Lung microvascular endothelial cell (primary cell): ENCODE data around the gene SRSF3. TPM values are rescaled to one million over a fixed set of nuclear protein-coding genes. Genes with fewer than 3 reads are reported as not detected.
A peak's percentile ranks its signal among the peaks of the same experiment; 100 is the strongest.
"Not testable (repeated sequence)": the region's sequence is repeated elsewhere in the genome, so short reads cannot be mapped to it uniquely, and the experiment has no call there.

Source experiments
- DNase-seq, 2 donors: peaks; one replicate each; pipeline versions ENCODE4 v3.0.0 to v3.0.0-alpha.2; 2010; ENCODE audit warnings: low read depth in 2 of 2
- total RNA-seq: library from RNA; depleted of rRNA; stranded (reverse); fragments of >200 nt; gene quantifications from 2 replicates; pipeline ENCODE4 v1.2.1, GENCODE V29; 2014

Gene SRSF3
- total RNA-seq, 1 donor from 2014 or later: 191 TPM

- no peak for DNase-seq
These were observed 10.2 kb downstream of the SRSF3 start for GRCh38 chr6:36604090-36605060.

- DNase-seq: no peak
These were observed 11.0 kb downstream of the SRSF3 start for GRCh38 chr6:36605143-36605542.

DNA sequence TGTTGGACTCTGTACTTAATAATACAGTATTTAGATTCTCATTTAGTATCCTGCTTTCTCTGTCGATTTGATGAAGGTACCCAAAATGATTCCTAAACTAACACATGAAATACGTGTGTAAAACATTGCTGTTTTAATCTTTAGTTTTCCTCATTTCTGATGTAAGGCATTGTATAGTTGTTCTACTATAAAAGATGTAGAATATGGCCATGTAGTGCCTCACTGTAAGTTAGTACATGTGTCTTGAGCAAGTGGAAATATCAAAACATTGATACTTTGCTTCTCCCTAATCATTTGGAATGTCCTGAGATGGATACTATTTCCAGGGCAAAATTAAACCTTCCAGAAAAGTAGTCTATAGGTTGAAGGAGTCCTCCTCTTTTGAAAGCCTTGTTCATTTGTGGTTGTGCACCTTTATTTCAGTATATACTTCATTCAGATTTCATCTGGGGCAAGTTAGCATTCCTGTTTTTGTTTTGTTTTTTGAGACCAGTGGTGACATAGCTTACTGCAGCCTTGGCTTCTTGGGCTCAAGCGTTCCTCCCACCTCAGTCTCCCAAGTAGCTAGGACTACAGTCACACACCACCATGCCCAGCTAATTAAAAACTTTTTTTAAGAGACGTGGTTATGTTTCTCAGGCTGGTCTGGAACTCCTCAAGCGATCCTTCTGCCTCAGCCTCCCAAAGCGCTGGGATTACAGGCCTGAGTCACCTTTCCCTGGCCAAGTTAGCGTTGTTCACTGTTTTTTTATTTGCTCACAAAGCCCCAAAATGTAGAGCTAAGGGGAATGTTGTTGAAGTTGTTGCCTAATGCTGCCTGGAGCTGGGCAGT is 11.6 kb downstream of the SRSF3 start:
- no peak for DNase-seq

DNA sequence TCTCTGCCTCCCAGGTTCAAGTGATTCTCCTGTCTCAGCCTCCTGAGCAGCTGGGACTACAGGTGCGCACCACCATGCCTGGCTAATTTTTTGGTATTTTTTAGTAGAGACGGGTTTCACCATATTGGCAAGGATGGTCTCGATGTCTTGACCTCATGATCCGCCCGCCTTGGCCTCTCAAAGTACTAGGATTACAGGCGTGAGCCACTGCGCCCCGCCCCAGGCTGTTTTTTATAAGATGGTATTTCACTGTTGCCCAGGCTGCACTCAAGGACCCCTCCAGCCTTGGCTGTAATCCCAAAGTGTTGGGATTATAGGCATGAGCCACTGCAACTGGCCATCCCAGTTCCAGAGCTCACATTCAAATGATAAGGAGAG is 13.1 kb downstream of the SRSF3 start:
- not testable (repeated sequence) for DNase-seq

GRCh38 chr6:36607683-36608386 is 13.7 kb downstream of the SRSF3 start:
- DNase-seq: no peak

DNA sequence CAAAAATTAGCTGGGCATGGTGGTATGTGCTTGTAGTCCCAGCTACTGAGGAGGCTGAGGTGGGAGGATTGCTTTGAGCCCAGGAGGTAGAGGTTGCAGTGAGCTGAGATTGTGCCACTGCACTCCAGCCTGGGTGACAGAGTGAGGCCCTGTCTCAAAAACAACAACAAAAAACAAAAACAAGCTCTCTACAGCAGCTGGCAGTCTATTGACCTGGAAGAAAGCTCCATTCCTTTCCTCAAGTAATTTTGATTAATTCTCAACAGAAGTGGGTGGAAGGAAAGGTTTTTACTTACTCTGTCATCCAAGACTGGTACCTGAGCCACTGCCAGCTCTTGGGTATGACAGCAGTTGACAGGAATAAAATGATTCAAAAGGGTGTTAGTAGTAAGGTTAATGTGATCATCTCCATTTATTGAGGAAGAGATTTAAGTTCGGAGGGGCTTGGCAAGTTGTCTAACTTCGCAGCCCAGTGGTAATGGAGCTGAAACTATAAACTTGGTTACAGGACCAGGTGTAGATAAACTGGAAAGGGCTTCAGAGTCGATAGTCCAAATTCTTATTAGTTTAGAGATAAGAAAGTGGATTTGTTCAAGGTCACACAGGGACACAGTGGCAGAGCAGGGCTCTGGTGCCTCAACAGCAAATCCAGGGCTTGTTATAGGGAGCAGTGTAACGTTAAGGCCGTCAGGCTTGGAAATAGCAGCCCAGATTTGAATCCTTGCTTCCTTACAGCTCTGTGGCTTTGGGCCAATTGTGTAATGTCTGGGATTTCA is 14.8 kb downstream of the SRSF3 start:
- no peak for DNase-seq

DNA sequence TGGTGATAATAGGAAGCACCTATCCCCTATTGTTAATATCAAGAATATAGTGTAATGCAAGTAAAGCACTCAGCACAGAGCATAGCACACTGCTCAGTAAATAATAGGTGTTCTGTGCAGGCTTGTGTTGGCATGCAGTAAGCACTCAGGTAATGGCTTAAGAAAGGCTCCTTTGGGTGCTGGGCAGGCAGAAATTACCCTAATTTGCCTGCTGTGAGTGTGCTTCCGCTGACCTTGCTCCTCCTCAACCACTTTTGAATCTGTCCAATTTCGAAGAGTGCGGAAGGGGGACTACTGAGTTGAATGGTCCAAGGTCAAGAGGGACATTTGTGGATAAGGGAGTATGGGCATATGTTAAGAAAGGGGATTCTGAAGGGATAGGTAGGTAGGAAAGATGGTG is 15.4 kb downstream of the SRSF3 start:
- no peak for DNase-seq

DNA sequence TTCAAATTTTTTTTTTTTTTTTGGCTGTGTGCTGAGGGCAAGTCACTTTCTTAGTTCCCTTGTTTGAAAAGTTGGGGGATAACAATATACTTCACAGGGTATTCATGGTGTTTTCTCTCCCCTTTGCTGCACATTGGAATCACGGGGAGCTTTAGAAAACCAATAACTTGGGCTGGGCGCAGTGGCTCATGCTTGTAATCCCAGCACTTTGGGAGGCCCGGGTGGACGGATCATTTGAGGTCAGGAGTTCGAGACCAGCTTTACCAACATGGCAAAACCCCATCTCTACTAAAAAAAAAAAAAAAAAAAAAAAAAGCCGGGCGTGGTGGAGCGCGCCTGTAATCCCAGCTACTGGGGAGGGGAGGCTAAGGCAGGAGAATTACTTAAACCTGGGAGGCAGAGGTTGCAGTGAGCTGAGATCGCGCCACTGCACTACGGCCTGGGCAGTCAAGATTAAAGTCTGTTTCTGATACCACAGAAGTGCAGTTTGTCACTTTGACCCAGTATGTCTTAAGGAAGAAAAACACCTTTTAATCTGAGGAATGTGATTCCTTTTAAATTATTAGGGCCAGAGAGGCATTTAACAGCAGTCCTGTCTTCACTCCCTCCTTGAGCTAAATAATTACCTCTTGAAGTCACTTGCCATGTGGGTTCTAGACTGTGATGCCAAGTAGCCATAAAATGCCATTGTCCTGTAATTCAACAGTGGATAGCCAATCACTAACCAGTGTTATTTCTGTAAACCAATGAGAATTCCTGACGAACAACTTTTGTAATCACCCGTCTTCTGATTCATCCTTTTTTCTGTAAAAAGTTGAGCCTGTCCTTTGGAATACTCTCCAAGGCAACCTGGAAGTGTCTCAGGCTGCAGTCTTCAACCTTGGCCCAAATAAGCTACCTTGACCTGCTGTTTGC is 16.1 kb downstream of the SRSF3 start:
- DNase-seq: no peak

GRCh38 chr6:36610956-36611336 is 16.8 kb downstream of the SRSF3 start:
- DNase-seq: no peak

DNA sequence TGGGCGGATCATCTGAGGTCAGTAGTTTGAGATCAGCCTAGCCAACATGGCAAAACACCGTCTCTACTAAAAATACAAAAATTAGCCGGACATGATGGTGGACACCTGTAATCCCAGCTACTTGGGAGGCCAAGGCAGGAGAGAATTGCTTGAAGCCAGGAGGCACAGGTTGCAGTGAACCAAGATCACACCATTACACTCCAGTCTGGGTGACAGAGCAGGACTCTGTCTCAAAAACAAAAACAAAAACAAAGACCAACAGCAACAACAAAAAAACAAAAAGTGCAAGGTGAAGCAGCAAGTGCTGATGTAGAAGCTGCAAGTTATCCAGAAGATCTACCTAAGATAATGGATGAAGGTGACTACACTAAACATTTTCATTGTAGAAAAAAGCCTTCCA is 17.5 kb downstream of the SRSF3 start:
- not testable (repeated sequence) for DNase-seq

GRCh38 chr6:36612101-36612625 is 18.0 kb downstream of the SRSF3 start:
- no peak for DNase-seq

DNA sequence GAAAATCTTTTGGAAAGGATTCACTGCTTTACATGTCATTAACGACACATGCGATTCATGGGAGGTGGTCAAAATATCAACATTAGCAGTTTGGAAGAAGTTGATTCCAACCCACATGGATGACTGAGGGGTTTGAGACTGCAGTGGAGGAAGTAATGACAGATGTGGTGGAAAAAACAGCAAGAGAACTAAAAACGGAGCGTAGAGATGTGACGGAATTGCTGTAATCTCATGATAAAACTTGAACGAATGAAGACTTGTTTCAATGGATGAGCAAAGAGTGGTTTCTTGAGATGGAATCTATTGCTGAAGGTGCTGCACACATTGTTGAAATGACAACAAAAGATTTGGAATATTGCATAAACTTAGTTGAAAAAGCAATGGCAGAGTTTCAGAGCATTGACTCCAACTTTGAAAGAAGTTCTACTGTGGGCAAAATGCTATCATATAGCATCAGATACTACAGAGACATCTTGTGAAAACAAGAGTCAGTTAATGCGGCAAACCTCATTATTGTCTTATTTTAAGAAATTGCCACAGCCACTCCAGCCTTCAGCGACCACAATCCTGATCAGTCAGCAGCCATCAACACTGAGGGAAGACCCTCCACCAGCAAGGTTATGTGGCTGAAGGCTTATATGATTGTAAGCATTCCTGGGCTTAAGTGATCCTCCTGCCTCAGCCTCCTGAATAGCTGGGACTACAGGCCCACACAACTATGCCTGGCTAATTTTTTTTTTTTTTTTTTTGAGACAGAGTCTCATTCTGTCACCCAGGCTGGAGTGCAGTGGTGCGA is 19.2 kb downstream of the SRSF3 start:
- no peak for DNase-seq

GRCh38 chr6:36615018-36615761 is 21.0 kb downstream of the SRSF3 start:
- peak; percentile 64 to 94 for DNase-seq

GRCh38 chr6:36616893-36617521 is 22.8 kb downstream of the SRSF3 start:
- DNase-seq: peak; percentile 20 to 63

DNA sequence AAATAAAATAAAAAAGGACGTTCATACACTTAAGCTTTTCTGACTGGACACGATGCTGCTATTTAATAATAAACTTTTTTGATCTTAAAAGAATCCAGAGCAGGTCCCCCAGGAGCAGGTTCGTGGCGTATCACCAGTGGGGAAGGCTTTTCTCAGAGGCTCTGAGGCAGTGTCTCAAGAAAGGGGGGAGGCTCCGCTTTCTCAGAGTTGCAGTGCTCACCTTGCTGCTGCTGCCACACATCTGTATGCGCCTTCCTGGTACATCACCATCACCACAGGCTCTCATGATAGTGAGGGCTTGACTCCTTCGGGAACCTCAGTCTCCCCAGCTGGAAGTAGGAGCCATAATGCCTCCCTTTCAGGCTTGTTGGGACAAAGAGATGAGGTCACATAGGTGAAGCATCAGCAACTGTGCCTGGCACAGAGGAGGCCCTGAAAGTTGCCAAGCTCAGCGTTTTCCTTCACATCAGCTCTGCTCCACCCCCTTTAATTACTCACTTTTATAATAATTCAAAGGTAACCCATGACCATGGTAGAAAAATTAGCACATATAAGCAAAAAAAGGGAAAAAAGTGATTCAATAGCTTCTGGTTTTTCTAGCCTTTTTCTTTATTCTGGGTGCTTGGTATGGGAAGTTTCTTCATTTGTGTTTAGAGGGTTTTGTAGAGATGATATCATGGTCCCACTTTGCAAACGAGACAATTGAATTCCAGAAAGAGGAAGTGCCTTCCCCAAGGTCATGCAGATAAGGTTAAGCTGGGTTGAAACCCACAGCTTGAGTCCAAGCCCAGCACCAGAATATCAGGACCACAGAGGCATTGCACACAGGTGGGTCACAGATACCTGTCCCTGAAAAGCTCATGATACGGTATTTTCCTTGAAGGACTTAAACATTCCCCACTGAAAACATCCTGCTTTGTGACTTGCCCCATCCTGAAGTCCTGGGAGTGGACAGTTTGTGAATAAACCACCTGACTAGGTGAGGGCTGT is 24.5 kb downstream of the SRSF3 start:
- DNase-seq: no peak

DNA sequence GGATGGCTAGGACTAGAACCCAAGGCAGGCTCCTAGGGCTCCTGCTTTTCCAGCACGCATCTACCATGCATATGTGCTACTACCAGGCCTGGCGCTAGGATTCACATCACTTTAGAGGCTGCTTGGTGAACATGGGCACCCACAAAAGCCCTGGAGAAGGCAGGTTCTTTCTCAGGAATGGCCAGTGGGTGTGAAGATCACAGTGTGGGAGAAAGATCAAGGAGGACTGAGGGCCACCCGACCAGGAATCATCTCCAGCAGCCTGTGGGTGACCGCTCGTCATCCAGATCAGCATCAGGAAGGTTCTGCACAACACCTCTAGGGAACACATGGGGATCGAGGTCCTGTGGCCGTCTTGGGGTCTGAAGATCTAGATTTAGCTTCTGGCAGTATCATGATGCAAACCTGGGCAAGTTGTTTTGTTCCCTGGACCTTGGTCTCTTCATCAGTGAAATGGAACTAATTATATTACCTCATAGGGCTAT is 27.3 kb downstream of the SRSF3 start:
- no peak for DNase-seq
